Activated CD8-positive, alpha-beta memory T cell treated with anti-CD3 and anti-CD28 coated beads, Interleukin-2, amount 50 U/mL, for 48 hours (primary cell): ENCODE measurements around the gene RBSN.

ENCODE experiments used
- DNase-seq: peaks from one replicate; pipeline ENCODE4 v3.0.0-alpha.2; 2020

Gene RBSN

GRCh38 chr3:15056676-15057404, 42.1 kb downstream of the RBSN start:
- no peak for DNase-seq

- DNase-seq: peak; percentile 74
Observed at GRCh38 chr3:15055019-15055557, 43.9 kb downstream of the RBSN start.

GRCh38 chr3:15053541-15053940, 45.4 kb downstream of the RBSN start:
- no peak for DNase-seq

- no peak for DNase-seq
Observed at GRCh38 chr3:15052335-15053242, 46.4 kb downstream of the RBSN start.

GRCh38 chr3:15051531-15051930, 47.4 kb downstream of the RBSN start:
- DNase-seq: peak; percentile 70

- DNase-seq: no peak
Observed at GRCh38 chr3:15050405-15051092, 48.4 kb downstream of the RBSN start.

- DNase-seq: no peak
Observed at GRCh38 chr3:15049584-15049983, 49.4 kb downstream of the RBSN start.

DNA sequence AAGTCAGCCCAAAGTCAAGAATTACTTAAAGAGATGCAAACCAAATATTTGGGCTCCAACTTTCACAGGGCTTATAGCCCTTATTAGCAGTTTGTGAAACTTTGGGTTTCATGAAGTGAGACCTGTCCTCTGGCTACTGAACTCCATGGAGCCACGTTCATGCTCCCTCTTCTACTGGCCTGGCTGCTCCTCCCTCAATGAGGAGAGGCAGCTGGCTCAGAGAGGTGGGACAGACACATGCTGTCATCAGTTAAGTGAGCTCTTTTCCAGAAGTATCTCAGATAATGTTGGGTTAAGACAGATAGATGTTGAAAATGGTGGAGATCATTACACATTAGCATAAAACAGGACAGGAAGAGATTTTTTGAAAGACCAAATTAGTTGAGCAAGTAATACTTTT, 53.3 kb downstream of the RBSN start:
- DNase-seq: no peak

GRCh38 chr3:15044326-15044725, 54.6 kb downstream of the RBSN start:
- no peak for DNase-seq

DNA sequence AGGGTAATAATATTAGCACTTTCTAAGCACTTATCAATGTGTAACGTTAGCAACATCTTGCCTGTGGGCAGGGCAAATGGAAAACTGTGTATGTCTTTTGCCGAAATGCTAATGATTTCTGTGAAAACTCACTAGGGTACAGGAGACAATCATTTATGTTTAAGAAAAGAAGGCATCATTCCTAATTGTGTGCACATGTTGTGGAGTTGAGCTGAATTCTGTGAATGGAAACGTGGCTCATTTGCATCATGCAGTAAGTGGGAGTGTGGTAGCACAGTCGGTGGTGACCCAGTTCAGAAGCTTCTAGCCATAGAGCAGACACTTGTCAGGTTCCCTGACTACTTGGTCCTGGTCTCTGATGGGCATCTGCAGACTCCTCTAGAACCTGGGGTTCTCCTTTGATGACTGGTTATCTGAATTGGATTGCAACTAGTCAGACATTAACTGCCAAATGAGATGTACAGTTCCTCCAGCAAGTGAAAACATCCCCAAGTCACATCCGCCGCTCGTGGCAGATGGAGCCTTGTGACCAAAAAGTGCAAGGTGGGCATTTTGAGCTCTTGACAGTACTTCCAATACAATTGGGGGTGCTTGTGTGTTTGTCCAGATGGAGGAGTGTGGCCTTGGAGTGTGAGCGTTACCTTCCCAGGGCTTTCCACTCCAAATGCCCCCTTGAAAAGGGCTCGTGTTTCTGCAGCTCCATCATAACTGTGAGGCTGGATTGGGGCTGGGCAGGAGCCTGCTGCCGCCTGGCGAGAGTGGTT, 55.4 kb downstream of the RBSN start:
- DNase-seq: no peak

GRCh38 chr3:15042936-15043335, 56.0 kb downstream of the RBSN start:
- DNase-seq: no peak

DNA sequence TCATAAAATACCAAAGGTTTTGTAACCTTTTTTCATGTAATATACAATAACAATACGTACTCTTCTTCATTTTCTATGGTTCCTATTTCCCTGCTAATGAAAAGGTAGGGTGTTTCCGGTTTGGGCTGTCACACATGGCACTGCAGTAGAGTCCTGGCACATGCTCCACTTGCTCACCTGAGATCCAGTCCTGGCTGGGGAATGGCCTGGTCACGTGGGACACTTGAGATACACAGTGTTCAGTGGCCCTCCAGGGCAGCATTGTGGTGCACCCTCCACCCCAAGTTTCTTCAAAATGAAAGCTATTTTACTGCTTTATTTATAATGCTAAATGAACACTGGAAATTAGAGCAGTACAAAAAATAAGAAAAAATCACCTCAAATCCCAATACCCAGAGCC, 57.0 kb downstream of the RBSN start:
- no peak for DNase-seq

DNA sequence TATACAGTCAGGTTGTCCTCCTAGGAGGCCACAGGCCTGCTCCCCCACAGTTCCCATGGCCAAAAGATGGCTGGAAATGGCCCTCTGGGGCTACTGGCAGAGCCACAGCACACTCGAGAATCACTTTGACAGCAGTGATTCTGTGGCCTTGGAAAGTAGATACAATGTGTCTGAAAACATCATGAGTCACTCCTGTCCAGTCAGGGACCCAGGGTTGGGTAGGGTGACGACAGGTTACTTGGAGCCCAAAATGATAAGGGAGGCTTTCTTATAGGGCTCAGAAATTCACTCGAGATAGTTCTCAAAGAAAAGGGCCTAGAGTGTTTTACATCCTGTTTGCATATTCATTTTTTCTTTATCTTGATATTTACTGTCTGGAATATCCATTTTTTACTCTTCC, 58.1 kb downstream of the RBSN start:
- no peak for DNase-seq

DNA sequence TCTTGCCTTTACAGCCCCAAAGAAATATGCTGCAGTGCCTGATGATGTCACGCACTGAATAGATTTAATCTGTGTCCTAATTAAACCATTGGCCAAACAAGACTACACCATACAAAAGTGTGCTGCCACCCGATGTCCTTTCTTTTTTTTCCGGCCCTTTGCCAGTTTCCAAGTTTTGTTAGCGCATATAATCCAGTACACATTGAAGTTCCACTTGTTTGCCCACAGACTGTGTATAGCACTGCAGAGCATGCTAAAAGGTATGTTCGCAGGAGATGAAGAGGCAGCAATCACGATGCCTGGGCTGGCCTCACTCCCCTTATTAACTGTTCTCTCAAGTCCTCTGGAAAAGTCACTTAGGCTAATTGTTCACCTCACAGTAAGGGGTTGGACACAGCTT, 60.6 kb downstream of the RBSN start:
- no peak for DNase-seq

DNA sequence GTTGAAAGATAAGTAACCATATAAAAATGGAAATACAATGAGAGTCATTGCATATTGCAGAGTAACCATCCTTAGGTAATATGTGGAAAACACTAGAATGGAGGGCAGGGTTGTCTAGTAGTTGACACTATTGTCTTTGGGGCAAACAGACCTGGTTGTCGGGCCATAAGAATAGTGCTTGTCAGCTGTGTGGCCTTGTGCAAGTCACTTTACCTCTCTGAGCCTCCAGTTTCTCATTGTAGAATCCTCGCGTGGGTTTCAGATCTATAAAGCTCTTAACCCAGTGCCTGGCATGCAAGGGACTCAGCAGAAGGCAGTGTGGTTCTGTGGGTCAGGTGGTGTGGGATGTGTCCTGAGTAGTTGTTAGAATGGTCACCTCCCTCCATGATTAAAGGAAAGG, 65.8 kb downstream of the RBSN start:
- no peak for DNase-seq

- no peak for DNase-seq
Observed at GRCh38 chr3:15032650-15033049, 66.3 kb downstream of the RBSN start.

- DNase-seq: no peak
Observed at GRCh38 chr3:15029625-15030024, 69.3 kb downstream of the RBSN start.

DNA sequence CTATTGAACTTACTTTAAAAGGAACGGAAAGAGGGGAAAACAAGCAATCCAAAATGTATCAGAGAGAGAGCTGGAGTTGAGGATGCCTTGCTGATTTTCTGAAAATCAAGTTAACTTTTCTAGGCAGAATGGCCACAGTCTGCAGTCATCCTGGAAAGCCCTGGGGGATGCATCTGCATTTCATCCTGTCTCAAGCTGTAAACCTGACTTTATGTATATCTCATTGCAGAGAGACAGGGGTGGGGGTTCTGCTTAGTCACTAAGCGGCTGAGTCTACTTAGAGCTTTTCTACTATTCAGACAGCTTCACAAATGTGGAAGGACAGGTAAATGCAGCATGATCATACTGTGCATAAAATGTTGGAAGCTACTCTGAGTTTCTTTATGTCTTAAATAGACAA, 75.2 kb downstream of the RBSN start:
- DNase-seq: no peak

DNA sequence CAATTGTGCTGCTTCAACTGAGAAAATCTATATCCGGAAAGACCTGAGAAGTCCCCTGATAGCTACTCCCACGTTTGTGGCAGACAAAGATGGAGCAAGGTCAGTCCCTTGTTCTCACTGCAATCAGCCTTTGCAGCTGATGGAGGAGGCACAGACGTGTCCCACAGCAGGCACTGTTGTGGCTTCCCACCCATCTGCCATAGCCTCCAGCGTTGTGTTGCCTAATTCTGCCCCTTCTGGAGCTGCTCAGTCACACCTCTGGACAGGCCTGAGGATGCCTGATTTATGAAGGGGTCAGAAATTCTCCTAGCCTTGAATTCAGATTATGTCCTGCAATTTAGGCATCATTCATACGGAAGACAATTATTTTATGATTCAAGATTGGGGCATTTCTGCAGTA, 75.7 kb downstream of the RBSN start:
- no peak for DNase-seq
